WTC11 (cell line): ENCODE results near the gene FAM181B. TPM values are rescaled to one million over a fixed set of nuclear protein-coding genes. Genes with fewer than 3 reads are reported as not detected.
"Not testable (repeated sequence)": the region's sequence is repeated elsewhere in the genome, so short reads cannot be mapped to it uniquely, and the experiment has no call there.

Source experiments
- ATAC-seq: fragments of 200-7000 bp; cut with Tn5 transposase; 2 replicates; pipeline ENCODE4 v1.10.0; 2021; ENCODE audit warnings: mild to moderate bottlenecking, moderate library complexity
- CTCF ChIA-PET: fragments of 300-600 bp; sonication (Branson Sonifier 250); formaldehyde crosslinking; loops from one replicate; lab custom pipeline; 2021; ENCODE audit warnings: antibody characterized with exemption; lab: Charles Lee
- POLR2A ChIA-PET: fragments of 350-600 bp; sonication (Branson Sonifier 250); formaldehyde crosslinking; loops from one replicate; lab custom pipeline; 2021; ENCODE audit warnings: antibody characterized with exemption; lab: Charles Lee
- DNase-seq: peaks from one replicate; pipeline ENCODE4 v3.0.0; 2021; ENCODE audit warnings: low spot score
- H3K27ac Mint-ChIP-seq: 2 replicates; pipeline ENCODE4 v1.8.0; 2021; ENCODE audit warnings: mixed read lengths
- H3K27me3 Mint-ChIP-seq: 2 replicates; pipeline ENCODE4 v1.8.0; 2021; ENCODE audit warnings: low read depth, mild to moderate bottlenecking, moderate library complexity, mixed read lengths
- H3K36me3 Mint-ChIP-seq: 2 replicates; pipeline ENCODE4 v1.8.0; 2021; ENCODE audit warnings: mixed read lengths
- H3K4me1 Mint-ChIP-seq: 2 replicates; pipeline ENCODE4 v1.8.0; 2022; ENCODE audit warnings: mixed read lengths
- H3K4me3 Mint-ChIP-seq: 2 replicates; pipeline ENCODE4 v1.8.0; 2021; ENCODE audit warnings: mild to moderate bottlenecking, moderate library complexity, mixed read lengths
- H3K9me3 Mint-ChIP-seq: 2 replicates; pipeline ENCODE4 v1.8.0; 2021; ENCODE audit warnings: mixed read lengths
- ARID4B ChIP-seq: sonication (generic); formaldehyde crosslinking; IDR thresholded peaks from 2 replicates; pipeline ENCODE4 v1.8.0; 2023; ENCODE audit warnings: missing genetic modification reagents, mild to moderate bottlenecking, borderline replicate concordance
- CBFB ChIP-seq: sonication (generic); formaldehyde crosslinking; IDR thresholded peaks from 2 replicates; pipeline ENCODE4 v1.8.1; 2022; ENCODE audit warnings: mild to moderate bottlenecking, low read depth, missing genetic modification reagents
- ERG ChIP-seq: fragments of 250-450 bp; sonication (Bioruptor Pico); IDR thresholded peaks from 2 replicates; pipeline ENCODE4 v1.8.0; 2021; ENCODE audit warnings: mild to moderate bottlenecking
- FOXP1 ChIP-seq: sonication (generic); formaldehyde crosslinking; IDR thresholded peaks from 2 replicates; pipeline ENCODE4 v1.8.0; 2022; ENCODE audit warnings: missing genetic modification reagents, mild to moderate bottlenecking, moderate library complexity, borderline replicate concordance
- HMGA2 ChIP-seq: fragments of 250-450 bp; sonication (Bioruptor Pico); IDR thresholded peaks from 2 replicates; pipeline ENCODE4 v1.4.0; 2021; ENCODE audit warnings: mild to moderate bottlenecking, moderate library complexity
- HMGXB4 ChIP-seq: sonication (generic); formaldehyde crosslinking; IDR thresholded peaks from 2 replicates; pipeline ENCODE4 v1.8.1; 2023; ENCODE audit warnings: mild to moderate bottlenecking, moderate library complexity, missing genetic modification reagents
- MXD4 ChIP-seq: fragments of 250-450 bp; sonication (Bioruptor Pico); IDR thresholded peaks from 2 replicates; pipeline ENCODE4 v1.8.0; 2021; ENCODE audit warnings: mild to moderate bottlenecking, moderate library complexity, borderline replicate concordance
- MYBL2 ChIP-seq: sonication (generic); formaldehyde crosslinking; IDR thresholded peaks from 2 replicates; pipeline ENCODE4 v1.8.1; 2023; ENCODE audit warnings: mild to moderate bottlenecking, moderate library complexity, missing genetic modification reagents
- NFYB ChIP-seq: sonication (generic); formaldehyde crosslinking; conservative IDR thresholded peaks from 2 replicates; pipeline ENCODE4 v1.8.0; 2022; ENCODE audit warnings: low read depth, missing genetic modification reagents
- NR2C2 ChIP-seq: sonication (generic); formaldehyde crosslinking; IDR thresholded peaks from 2 replicates; pipeline ENCODE4 v1.8.0; 2022; ENCODE audit warnings: mild to moderate bottlenecking, missing genetic modification reagents
- NR3C1 ChIP-seq: sonication (generic); formaldehyde crosslinking; conservative IDR thresholded peaks from 2 replicates; pipeline ENCODE4 v1.8.1; 2023; ENCODE audit warnings: low read depth, mild to moderate bottlenecking, missing genetic modification reagents
- PREB ChIP-seq: sonication (generic); formaldehyde crosslinking; IDR thresholded peaks from 2 replicates; pipeline ENCODE4 v1.8.1; 2022; ENCODE audit warnings: mild to moderate bottlenecking, missing genetic modification reagents, moderate library complexity, borderline replicate concordance
- RORB ChIP-seq: fragments of 250-450 bp; sonication (Bioruptor Pico); IDR thresholded peaks from 2 replicates; pipeline ENCODE4 v1.9.0; 2021; ENCODE audit warnings: mild to moderate bottlenecking
- SMAD3 ChIP-seq: sonication (generic); formaldehyde crosslinking; IDR thresholded peaks from 2 replicates; pipeline ENCODE4 v1.8.0; 2022; ENCODE audit warnings: missing genetic modification reagents, mild to moderate bottlenecking, borderline replicate concordance
- ZBTB43 ChIP-seq: sonication (generic); formaldehyde crosslinking; IDR thresholded peaks from 2 replicates; pipeline ENCODE4 v1.8.1; 2023; ENCODE audit warnings: mild to moderate bottlenecking, missing genetic modification reagents
- ZMAT4 ChIP-seq: fragments of 250-450 bp; sonication (Bioruptor Pico); IDR thresholded peaks from 2 replicates; pipeline ENCODE4 v1.9.0; 2021; ENCODE audit warnings: mild to moderate bottlenecking
- total RNA-seq: library from RNA; stranded (reverse); gene quantifications from 3 replicates; pipeline ENCODE4 v1.2.3, GENCODE V29; 2021

Gene FAM181B
- total RNA-seq, 1 experiment from 2014 or later = 1.1 TPM

GRCh38 chr11:82692981-82693380, 40.7 kb downstream of the FAM181B start (continued):
- TF ChIP-seq ARID4B (CRISPR knock-in tag) (no peak), ZMAT4 (CRISPR knock-in tag) (no peak), PREB (CRISPR knock-in tag) (no peak), CBFB (CRISPR knock-in tag) (no peak), ERG (CRISPR knock-in tag) (no peak), NR2C2 (CRISPR knock-in tag) (no peak)

- H3K36me3 Mint-ChIP-seq, H3K27me3 Mint-ChIP-seq, H3K9me3 Mint-ChIP-seq, DNase-seq, H3K27ac Mint-ChIP-seq, ATAC-seq, H3K4me1 Mint-ChIP-seq, POLR2A ChIA-PET, H3K4me3 Mint-ChIP-seq: not testable (repeated sequence)
- CTCF ChIA-PET = interaction anchor here (1.7 kb wide), 1 partner anchor 13 kb away, joined by 5 read pairs; no protein-coding TSS in a partner anchor
Observed at GRCh38 chr11:82689347-82689746, 44.3 kb downstream of the FAM181B start.

GRCh38 chr11:82686211-82686610, 47.5 kb downstream of the FAM181B start:
- Mint-ChIP-seq H3K4me1 (peaks cover 16% of the 10 kb centered on the region), H3K27me3 (no peaks in the 10 kb centered on the region), H3K27ac (no peak overlapping the region), H3K36me3 (peaks cover 6% of the 10 kb centered on the region), H3K4me3 (no peak overlapping the region), H3K9me3 (peaks cover 10% of the 10 kb centered on the region)
- ATAC-seq = no peak
- ChIA-PET CTCF (interaction anchor here (5.5 kb wide), 1 partner anchor 9 kb away, joined by 49 read pairs; no protein-coding TSS in a partner anchor), POLR2A (no interaction called here)
- no peak for DNase-seq
- no peak for TF ChIP-seq NFYB (CRISPR knock-in tag)
- no peak for TF ChIP-seq ARID4B (CRISPR knock-in tag)
- no peak for TF ChIP-seq SMAD3 (CRISPR knock-in tag)
- no peak for TF ChIP-seq NR3C1 (CRISPR knock-in tag)
- no peak for TF ChIP-seq ERG (CRISPR knock-in tag)
- TF ChIP-seq MYBL2 (CRISPR knock-in tag) = no peak
- no peak for TF ChIP-seq HMGXB4 (CRISPR knock-in tag)
- TF ChIP-seq HMGA2 (CRISPR knock-in tag) = no peak
- no peak for TF ChIP-seq RORB (CRISPR knock-in tag)
- no peak for TF ChIP-seq ZBTB43
- TF ChIP-seq FOXP1 (CRISPR knock-in tag) = no peak
- TF ChIP-seq MXD4 = no peak
